Endodermal cell (in vitro differentiated cells): Measurements from ENCODE around the gene CENPX. TPM values are rescaled to one million over a fixed set of nuclear protein-coding genes. Genes with fewer than 3 reads are reported as not detected.

ENCODE experiments used
- DNase-seq: peaks from one replicate; pipeline ENCODE4 v3.0.0-alpha.2; 2017
- H3K27ac ChIP-seq: 2 replicates; pipeline ENCODE4 v1.5.1; 2013; ENCODE audit warnings: mild to moderate bottlenecking, low read depth, low read length, moderate library complexity
- H3K27me3 ChIP-seq: 2 replicates; pipeline ENCODE4 v1.6.1; 2013; ENCODE audit warnings: mild to moderate bottlenecking, low read length, moderate library complexity; ENCODE audit not compliant: insufficient read depth, control insufficient read depth, poor library complexity, severe bottlenecking
- H3K36me3 ChIP-seq: 2 replicates; pipeline ENCODE4 v1.7.0; 2013; ENCODE audit warnings: mild to moderate bottlenecking, low read length, moderate library complexity; ENCODE audit not compliant: control insufficient read depth, insufficient read depth
- H3K4me1 ChIP-seq: one replicate; pipeline ENCODE4 v1.7.0; 2013; ENCODE audit warnings: low read length; ENCODE audit not compliant: control insufficient read depth, insufficient read depth
- H3K4me3 ChIP-seq: 2 replicates; pipeline ENCODE4 v1.5.1; 2013; ENCODE audit warnings: mild to moderate bottlenecking, low read length, moderate library complexity
- H3K9ac ChIP-seq: 2 replicates; pipeline ENCODE4 v1.6.1; 2013; ENCODE audit warnings: mild to moderate bottlenecking, low read length, moderate library complexity; ENCODE audit not compliant: poor library complexity, severe bottlenecking; ENCODE audit errors: extremely low read depth
- H3K9me3 ChIP-seq: 2 replicates; pipeline ENCODE4 v1.6.1; 2013; ENCODE audit warnings: mild to moderate bottlenecking, low read length, moderate library complexity; ENCODE audit not compliant: control insufficient read depth
- H3K27ac Mint-ChIP-seq: 2 replicates; pipeline ENCODE4 v1.8.0; 2020; ENCODE audit warnings: mixed read lengths
- H3K27me3 Mint-ChIP-seq: 2 replicates; pipeline ENCODE4 v1.8.0; 2021; ENCODE audit warnings: mild to moderate bottlenecking, mixed read lengths; ENCODE audit not compliant: insufficient read depth
- H3K36me3 Mint-ChIP-seq: 2 replicates; pipeline ENCODE4 v1.8.0; 2020; ENCODE audit warnings: low read depth, mixed read lengths
- H3K4me1 Mint-ChIP-seq: 2 replicates; pipeline ENCODE4 v1.8.0; 2020; ENCODE audit warnings: mixed read lengths
- H3K4me3 Mint-ChIP-seq: 2 replicates; pipeline ENCODE4 v1.8.0; 2020; ENCODE audit warnings: mild to moderate bottlenecking, moderate library complexity, mixed read lengths
- H3K9me3 Mint-ChIP-seq: 2 replicates; pipeline ENCODE4 v1.8.0; 2020; ENCODE audit warnings: mild to moderate bottlenecking, mixed read lengths
- WGBS, 2 experiments: methylation state at CpG; one replicate each; pipeline versions ENCODE4 v1.1.5 to v1.1.7; 2013; ENCODE audit warnings: missing lambda C conversion rate in 2 of 2, mixed read lengths in 1 of 2; ENCODE audit not compliant: insufficient coverage in 1 of 2, insufficient read length in 1 of 2; 5-methylcytosine and 5-hydroxymethylcytosine counted together
- total RNA-seq, 2 donors: library from RNA; stranded (reverse); fragmentation: NEBNext Ultra II Directional in 1 of 2; extraction: Animal tissue kit (Norgen Biotek cat#: 25700) in 1 of 2; gene quantifications; 2 replicates in 1 of 2; 3 replicates in 1 of 2; pipeline ENCODE4 v1.2.1, GENCODE V29; 2021
- TF ChIP-seq, protein P1 (sequence below): fragments of 200-600 bp; sonication (generic); conservative IDR thresholded peaks from 2 replicates; pipeline ENCODE4 v1.5.0; 2021; ENCODE audit warnings: antibody characterized with exemption, mild to moderate bottlenecking

Gene CENPX
- total RNA-seq, 2 donors from 2014 or later = 80.0 to 85.0 TPM

DNA sequence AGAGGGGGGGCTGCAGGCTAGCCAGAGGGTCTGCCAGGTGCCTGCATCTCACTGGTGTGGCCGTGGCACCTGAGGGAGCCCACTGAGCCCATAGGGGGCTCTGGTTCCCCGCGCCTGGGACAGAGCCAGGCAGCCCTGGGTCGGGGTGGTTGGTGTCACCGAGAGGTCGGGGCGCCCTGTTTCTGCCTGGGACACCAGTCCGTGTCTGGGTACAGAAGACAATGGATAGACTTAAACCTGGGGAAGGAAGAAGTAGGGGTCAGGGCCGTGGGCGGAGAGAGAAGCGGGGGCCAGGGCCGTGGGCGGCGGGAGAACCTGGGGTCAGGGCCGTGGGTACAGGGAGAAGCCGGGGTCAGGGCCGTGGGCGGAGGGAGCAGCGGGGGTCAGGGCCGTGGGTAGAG, 25.9 kb upstream of the CENPX start:
- no peak for DNase-seq
- WGBS, 2 experiments = 94 to 100% methylated on average over 1 to 20 of the region's 20 CpGs
- no peaks in the 10 kb centered on the region for H3K4me1 ChIP-seq
- no peaks in the 10 kb centered on the region for H3K9me3 Mint-ChIP-seq
- no peaks in the 10 kb centered on the region for H3K27me3 Mint-ChIP-seq
- no peak overlapping the region for H3K27ac ChIP-seq
- TF ChIP-seq, protein P1, sequence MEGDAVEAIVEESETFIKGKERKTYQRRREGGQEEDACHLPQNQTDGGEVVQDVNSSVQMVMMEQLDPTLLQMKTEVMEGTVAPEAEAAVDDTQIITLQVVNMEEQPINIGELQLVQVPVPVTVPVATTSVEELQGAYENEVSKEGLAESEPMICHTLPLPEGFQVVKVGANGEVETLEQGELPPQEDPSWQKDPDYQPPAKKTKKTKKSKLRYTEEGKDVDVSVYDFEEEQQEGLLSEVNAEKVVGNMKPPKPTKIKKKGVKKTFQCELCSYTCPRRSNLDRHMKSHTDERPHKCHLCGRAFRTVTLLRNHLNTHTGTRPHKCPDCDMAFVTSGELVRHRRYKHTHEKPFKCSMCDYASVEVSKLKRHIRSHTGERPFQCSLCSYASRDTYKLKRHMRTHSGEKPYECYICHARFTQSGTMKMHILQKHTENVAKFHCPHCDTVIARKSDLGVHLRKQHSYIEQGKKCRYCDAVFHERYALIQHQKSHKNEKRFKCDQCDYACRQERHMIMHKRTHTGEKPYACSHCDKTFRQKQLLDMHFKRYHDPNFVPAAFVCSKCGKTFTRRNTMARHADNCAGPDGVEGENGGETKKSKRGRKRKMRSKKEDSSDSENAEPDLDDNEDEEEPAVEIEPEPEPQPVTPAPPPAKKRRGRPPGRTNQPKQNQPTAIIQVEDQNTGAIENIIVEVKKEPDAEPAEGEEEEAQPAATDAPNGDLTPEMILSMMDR = no peak
- no peaks in the 10 kb centered on the region for H3K9me3 ChIP-seq
- peaks cover 28% of the 10 kb centered on the region for H3K36me3 ChIP-seq
- no peak overlapping the region for H3K4me3 ChIP-seq
- no peaks in the 10 kb centered on the region for H3K27me3 ChIP-seq
- H3K36me3 Mint-ChIP-seq = peaks cover 11% of the 10 kb centered on the region
- no peak overlapping the region for H3K4me3 Mint-ChIP-seq
- no peak overlapping the region for H3K9ac ChIP-seq
- no peak overlapping the region for H3K27ac Mint-ChIP-seq
- peaks cover 4% of the 10 kb centered on the region for H3K4me1 Mint-ChIP-seq

DNA sequence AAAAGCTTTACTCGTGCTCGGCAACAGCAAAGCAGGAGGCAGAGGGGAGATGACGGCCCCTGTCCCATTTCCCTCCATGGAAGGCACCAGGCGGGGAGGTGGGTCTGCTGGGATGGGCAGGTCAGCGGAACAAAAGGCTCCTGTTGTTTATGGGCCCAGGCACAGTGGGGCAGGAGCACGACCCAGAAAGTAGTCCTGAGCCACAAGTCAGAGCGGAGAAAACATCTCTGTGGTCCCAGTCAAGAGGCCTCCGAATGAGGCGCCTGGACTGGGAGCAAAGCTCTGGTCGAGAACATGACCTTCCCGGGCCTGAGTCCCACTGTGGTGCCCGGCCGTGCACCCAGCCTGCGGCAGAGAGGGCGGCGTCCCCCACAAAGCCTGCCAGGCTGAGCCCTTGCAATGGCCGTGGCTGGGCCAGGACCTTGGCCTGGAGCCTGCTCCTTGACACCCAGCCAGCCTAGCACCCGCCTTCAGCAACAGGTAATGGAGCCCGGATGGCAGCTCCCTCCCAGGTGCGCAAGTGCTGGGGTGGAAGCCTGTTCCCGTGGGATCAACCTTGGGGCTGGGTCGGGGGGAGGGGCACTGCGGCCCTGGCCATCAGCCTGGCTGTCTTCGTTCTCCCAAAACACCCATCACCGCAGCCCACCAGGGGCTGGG, 25.4 kb upstream of the CENPX start:
- Mint-ChIP-seq H3K27me3 (no peaks in the 10 kb centered on the region), H3K9me3 (no peaks in the 10 kb centered on the region), H3K36me3 (peaks cover 11% of the 10 kb centered on the region), H3K4me1 (peaks cover 4% of the 10 kb centered on the region), H3K27ac (no peak overlapping the region), H3K4me3 (no peak overlapping the region)
- Histone ChIP-seq H3K36me3 (peaks cover 23% of the 10 kb centered on the region), H3K4me1 (no peaks in the 10 kb centered on the region), H3K4me3 (no peak overlapping the region), H3K9me3 (no peaks in the 10 kb centered on the region), H3K9ac (no peak overlapping the region), H3K27ac (no peak overlapping the region), H3K27me3 (no peaks in the 10 kb centered on the region)
- 91 to 93% methylated on average over 18 to 25 of the region's 25 CpGs for WGBS, 2 experiments
- no peak for DNase-seq
- TF ChIP-seq, protein P1 = no peak

DNA sequence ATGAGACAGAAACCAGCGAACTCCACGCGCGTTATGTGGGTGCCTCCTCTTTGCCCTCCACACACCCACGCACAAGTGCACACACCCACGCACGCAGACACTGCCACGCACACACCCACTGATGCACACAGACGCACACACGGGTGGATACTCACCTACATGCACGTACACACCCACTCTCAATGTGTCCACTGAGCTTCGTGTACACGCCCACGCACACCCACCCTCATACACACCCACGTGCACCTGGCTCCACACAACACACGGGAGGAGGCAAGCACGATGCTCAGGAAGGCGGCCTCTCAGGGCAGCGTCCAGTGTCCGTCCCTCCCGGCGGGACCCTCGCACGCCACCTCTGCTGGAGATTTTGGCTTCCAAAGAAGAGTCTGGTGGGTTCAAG, 24.7 kb upstream of the CENPX start:
- Histone ChIP-seq H3K9ac (no peak overlapping the region), H3K27me3 (no peaks in the 10 kb centered on the region), H3K9me3 (no peaks in the 10 kb centered on the region), H3K36me3 (peaks cover 22% of the 10 kb centered on the region), H3K27ac (no peak overlapping the region), H3K4me1 (no peaks in the 10 kb centered on the region), H3K4me3 (no peak overlapping the region)
- H3K36me3 Mint-ChIP-seq = peaks cover 11% of the 10 kb centered on the region
- WGBS, 2 experiments = 93 to 95% methylated on average over 13 to 24 of the region's 24 CpGs
- H3K4me3 Mint-ChIP-seq = no peak overlapping the region
- DNase-seq = no peak
- H3K9me3 Mint-ChIP-seq = no peaks in the 10 kb centered on the region
- H3K4me1 Mint-ChIP-seq = peaks cover 4% of the 10 kb centered on the region
- no peaks in the 10 kb centered on the region for H3K27me3 Mint-ChIP-seq
- no peak overlapping the region for H3K27ac Mint-ChIP-seq
- TF ChIP-seq, protein P1 = no peak
